Pancreas (tissue), 10 donors: ENCODE results near the gene PTGES2. TPM values are rescaled to one million over a fixed set of nuclear protein-coding genes. Genes with fewer than 3 reads are reported as not detected.
A peak's percentile ranks its signal among the peaks of the same experiment; 100 is the strongest.

Experiments
- ATAC-seq, 4 donors: fragments of 200-7000 bp; cut with Tn5 transposase; one replicate each; pipeline versions ENCODE4 v1.8.0 to v1.9.1; 2020; ENCODE audit warnings: mild to moderate bottlenecking in 4 of 4, moderate library complexity in 4 of 4
- DNase-seq, 6 donors: peaks; one replicate each; pipeline ENCODE4 v3.0.0-alpha.2; 2020
- FAIRE-seq: peaks from 2 replicates; lab custom pipeline; 2012; peaks lifted over from hg19 to GRCh38; lab: Jason Lieb, UNC
- H3K27ac ChIP-seq, 4 donors: fragments of 200-600 bp; sonication (generic); 1 replicate in 3 of 4; 2 replicates in 1 of 4; pipeline versions ENCODE4 v1.5.0 to v1.8.0; 2020
- H3K27me3 ChIP-seq, 4 donors: fragments of 200-600 bp; one replicate each; pipeline ENCODE4 v1.8.0; 2021
- H3K36me3 ChIP-seq, 3 donors: fragments of 200-600 bp; sonication (generic) in 1 of 3; one replicate each; pipeline versions ENCODE4 v1.5.0 to v1.8.0; 2020 to 2021
- H3K4me1 ChIP-seq, 3 donors: fragments of 200-600 bp; one replicate each; pipeline ENCODE4 v1.8.0; 2021
- H3K4me3 ChIP-seq, 4 donors: fragments of 200-600 bp; sonication (generic) in 2 of 4; one replicate each; pipeline versions ENCODE4 v1.5.0 to v1.8.0; 2020 to 2021
- H3K9me3 ChIP-seq, 4 donors: fragments of 200-600 bp; one replicate each; pipeline ENCODE4 v1.8.0; 2021
- WGBS, 2 donors: extraction: QIAGEN DNeasy Blood & Tissue Kit; methylation state at CpG; one replicate each; pipeline ENCODE4 v1.1.7; 2013; 5-methylcytosine and 5-hydroxymethylcytosine counted together
- intact Hi-C, 3 donors: fragments of 100-400 bp; cut with DNase I; formaldehyde crosslinking; loops; one replicate each; pipeline versions ENCODE4 v1.11.1 to v1.14.2; 2022
- polyA plus RNA-seq, 2 donors: library from polyadenylated mRNA; stranded (reverse); fragments of 200-250 nt; gene quantifications; one replicate each; pipeline ENCODE4 v1.2.3, GENCODE V29; 2013
- total RNA-seq, 6 donors: library from RNA; stranded (reverse); fragmentation: NEBNext Ultra II Directional in 4 of 6; extraction: Animal tissue kit (Norgen Biotek cat#: 25700) in 4 of 6; gene quantifications; one replicate each; pipeline versions ENCODE4 v1.2.1 to v1.2.4, GENCODE V29; 2021 to 2023
- TF ChIP-seq, protein P1 (sequence below), 4 donors: fragments of 200-600 bp; sonication (generic) in 3 of 4; IDR thresholded peaks; one replicate each; pipeline versions ENCODE4 v1.5.0 to v1.8.0; 2021; ENCODE audit warnings: antibody characterized with exemption in 4 of 4
- donor health status: healthy with polysubstance abuse.
- donor health status: DM: no; HTN: no; CAD: no; lungs with moderate emphysema.
- donor health status: DM: no; HTN: no; CAD: no.
- donor health status: control.
- donor health status: control.
- donor health status: Bipolar disorder and iron deficiency.
- donor health status: DM: yes; HTN: yes; CAD: no.
- donor health status: DM: no; HTN: no; CAD: no.
- donor health status: DM: no; HTN: no; CAD: no.
- donor health status: DM: yes; HTN: yes; CAD: no.

Gene PTGES2
- total and polyA plus RNA-seq, 8 donors: 25.4 to 78.5 (median 38.4) TPM

DNA sequence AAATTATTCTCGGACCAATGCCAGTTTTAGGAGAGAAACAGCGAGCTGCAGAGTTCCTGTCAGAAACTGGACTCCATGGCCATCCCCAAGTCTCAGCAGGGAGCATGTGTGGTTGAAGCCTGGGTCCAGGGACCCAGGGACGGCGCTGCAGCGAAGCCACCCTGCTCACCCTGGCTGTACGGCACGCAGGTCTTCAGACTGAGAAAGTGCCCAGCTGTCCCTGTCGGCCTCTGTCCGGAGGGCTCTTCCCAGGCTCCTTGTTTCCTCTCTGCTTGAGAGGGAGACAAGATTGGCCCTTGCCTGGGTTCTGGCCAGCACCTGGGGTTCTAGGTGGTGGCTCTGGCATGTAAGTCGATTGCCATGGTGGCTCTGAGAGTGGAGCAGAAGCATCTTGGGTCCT, 26.9 kb downstream of the PTGES2 start:
- Histone ChIP-seq H3K36me3 (peaks cover 0 to 25% (median 7%) of the 10 kb centered on the region in 3 donors), H3K9me3 (no peaks in the 10 kb centered on the region), H3K4me1 (peaks cover 39 to 60% (median 58%) of the 10 kb centered on the region in 3 donors), H3K27ac (peak overlapping the region; percentile 89 to 94 (median 93)), H3K27me3 (no peaks in the 10 kb centered on the region), H3K4me3 (peak overlapping the region in 3 of 4 donors; percentile 11 to 58 (median 50))
- intact Hi-C loops: no loop called here
- no peak for FAIRE-seq
- ATAC-seq: no peak
- TF ChIP-seq, protein P1, sequence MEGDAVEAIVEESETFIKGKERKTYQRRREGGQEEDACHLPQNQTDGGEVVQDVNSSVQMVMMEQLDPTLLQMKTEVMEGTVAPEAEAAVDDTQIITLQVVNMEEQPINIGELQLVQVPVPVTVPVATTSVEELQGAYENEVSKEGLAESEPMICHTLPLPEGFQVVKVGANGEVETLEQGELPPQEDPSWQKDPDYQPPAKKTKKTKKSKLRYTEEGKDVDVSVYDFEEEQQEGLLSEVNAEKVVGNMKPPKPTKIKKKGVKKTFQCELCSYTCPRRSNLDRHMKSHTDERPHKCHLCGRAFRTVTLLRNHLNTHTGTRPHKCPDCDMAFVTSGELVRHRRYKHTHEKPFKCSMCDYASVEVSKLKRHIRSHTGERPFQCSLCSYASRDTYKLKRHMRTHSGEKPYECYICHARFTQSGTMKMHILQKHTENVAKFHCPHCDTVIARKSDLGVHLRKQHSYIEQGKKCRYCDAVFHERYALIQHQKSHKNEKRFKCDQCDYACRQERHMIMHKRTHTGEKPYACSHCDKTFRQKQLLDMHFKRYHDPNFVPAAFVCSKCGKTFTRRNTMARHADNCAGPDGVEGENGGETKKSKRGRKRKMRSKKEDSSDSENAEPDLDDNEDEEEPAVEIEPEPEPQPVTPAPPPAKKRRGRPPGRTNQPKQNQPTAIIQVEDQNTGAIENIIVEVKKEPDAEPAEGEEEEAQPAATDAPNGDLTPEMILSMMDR (IDR thresholded peaks at IDR 0.05): no peak
- DNase-seq: no peak
- WGBS, 2 donors: 37 to 42% methylated on average over 10 of the region's 10 CpGs

DNA sequence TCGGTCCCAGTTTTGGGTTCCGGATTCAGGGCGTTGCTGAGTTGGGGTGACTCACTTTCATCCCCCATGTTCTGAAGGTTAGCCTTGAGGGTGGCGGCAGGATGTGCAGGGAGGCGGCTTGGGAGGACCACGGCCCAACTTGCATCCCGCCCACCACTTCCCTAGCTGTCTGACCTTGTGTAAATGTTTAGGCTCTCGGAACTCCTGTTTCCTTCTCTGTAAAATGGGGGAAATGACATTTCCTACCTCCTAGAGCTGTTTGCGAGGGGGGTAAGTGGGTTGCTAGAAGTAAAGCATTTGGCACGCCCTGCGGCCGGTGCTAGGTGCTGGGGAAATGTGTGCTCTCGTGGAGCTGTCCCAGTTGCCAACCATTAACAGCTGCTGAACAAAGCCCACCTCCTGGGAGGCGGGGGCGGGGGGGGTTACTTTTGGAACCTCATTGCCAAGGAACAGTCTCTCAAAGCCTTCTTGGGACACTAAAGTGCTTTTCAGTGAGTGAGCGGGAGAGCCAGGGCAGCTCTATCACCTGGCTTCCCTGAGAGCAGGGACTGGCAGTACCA, 27.5 kb downstream of the PTGES2 start:
- 32 to 38% methylated on average over 16 of the region's 16 CpGs for WGBS, 2 donors
- ATAC-seq (no peak), DNase-seq (peak in 1 of 6 donors; percentile 60), FAIRE-seq (no peak)
- TF ChIP-seq, protein P1 (IDR thresholded peaks at IDR 0.05): no peak
- no peaks in the 10 kb centered on the region for H3K27me3 ChIP-seq
- H3K36me3 ChIP-seq: peaks cover 0 to 20% (median 5%) of the 10 kb centered on the region in 3 donors
- H3K9me3 ChIP-seq: no peaks in the 10 kb centered on the region
- peak overlapping the region in 3 of 4 donors; percentile 11 to 58 (median 50) for H3K4me3 ChIP-seq
- H3K4me1 ChIP-seq: peaks cover 39 to 63% (median 61%) of the 10 kb centered on the region in 3 donors
- peak overlapping the region; percentile 89 to 94 (median 93) for H3K27ac ChIP-seq
- intact Hi-C loops: no loop called here

DNA sequence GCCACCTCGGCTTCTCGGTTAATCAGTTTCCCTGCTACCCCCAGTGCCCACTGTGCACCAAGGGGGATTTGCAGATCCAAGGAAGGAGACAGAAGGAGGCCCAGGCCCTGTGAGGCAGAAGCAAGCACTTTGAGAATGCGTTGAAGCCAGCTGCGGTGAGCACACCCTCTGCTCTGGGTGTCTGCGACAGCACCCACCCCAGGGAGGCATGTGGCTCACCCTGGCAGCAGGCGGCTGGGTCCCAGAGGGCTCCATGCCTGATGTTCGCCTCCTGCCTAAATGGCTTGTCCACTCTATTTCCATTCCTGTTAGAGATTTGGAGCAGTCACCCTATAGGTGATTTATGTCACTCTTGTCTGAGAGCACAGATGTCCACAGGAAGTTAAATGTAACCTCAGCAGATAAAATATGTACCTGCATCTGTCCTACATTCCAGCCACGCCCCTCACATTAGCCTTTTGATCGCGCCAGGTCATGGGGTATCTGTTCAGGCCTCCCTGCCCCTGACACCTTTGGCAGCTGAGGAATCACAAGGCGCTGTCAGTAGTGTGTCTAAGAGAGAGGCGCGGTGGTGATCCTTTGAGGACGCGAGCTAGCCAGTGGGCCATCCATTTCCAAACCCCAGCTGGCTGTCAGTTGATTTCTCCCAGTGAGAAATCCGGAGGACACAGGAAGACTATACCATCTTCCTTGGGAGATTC, 28.1 kb downstream of the PTGES2 start:
- WGBS, 2 donors: 15 to 17% methylated on average over 16 of the region's 16 CpGs
- Histone ChIP-seq H3K4me1 (peaks cover 39 to 64% (median 63%) of the 10 kb centered on the region in 3 donors), H3K4me3 (peak overlapping the region; percentile 8 to 58 (median 30)), H3K36me3 (peaks cover 0 to 20% (median 5%) of the 10 kb centered on the region in 3 donors), H3K9me3 (no peaks in the 10 kb centered on the region), H3K27ac (peak overlapping the region; percentile 89 to 94 (median 93)), H3K27me3 (no peaks in the 10 kb centered on the region)
- TF ChIP-seq, protein P1 (IDR thresholded peaks at IDR 0.05): no peak
- peak in 2 of 4 donors; percentile 3 to 5 for ATAC-seq
- DNase-seq: peak in 1 of 6 donors; percentile 58
- no peak for FAIRE-seq
- intact Hi-C loops: no loop called here

DNA sequence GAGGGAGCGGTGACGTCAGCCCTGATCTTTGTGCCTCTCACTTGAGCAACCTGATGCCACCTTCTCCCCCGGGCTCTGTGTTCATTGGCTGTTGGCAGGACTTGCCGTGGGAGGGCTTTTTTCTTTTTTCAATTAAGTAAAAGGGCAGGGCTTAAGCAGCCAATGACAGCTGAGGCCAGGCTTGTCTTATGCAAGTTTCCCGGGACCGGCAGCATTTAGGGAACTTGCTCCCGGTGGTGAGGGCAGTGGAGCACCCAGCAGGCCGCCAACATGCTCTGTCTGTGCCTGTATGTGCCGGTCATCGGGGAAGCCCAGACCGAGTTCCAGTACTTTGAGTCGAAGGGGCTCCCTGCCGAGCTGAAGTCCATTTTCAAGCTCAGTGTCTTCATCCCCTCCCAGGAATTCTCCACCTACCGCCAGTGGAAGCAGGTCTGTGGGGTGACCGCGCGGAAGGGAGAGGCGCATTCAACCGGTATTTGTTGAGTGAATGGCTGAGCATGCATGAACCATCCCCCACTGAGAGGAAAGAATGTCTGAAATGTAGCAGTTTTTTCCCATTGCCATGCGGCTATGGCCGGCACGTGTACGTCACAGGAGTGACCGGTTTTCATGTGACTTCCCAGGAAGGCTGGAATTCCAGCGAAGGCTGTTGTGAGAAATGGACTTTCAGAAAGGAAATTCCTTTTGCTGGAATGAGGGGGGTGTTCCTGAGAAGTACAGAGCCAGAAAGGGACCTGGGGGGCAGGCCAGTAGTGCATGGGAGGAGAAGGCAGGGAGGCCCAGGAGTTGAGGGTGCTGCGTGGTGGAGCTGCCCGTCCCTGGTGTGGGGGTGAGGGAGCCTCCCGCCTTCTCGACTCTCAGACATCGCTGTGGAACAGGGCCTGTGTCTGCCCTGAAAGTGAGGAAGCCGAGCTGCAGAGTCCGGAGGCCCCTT, 29.0 kb downstream of the PTGES2 start:
- Histone ChIP-seq H3K4me1 (peaks cover 36 to 61% (median 56%) of the 10 kb centered on the region in 3 donors), H3K36me3 (peaks cover 0 to 20% (median 5%) of the 10 kb centered on the region in 3 donors), H3K4me3 (peak overlapping the region; percentile 11 to 58 (median 36)), H3K27ac (peak overlapping the region; percentile 89 to 94 (median 93)), H3K9me3 (no peaks in the 10 kb centered on the region), H3K27me3 (no peaks in the 10 kb centered on the region)
- ATAC-seq: peak; percentile 64 to 81 (median 78)
- no peak for FAIRE-seq
- TF ChIP-seq, protein P1 (IDR thresholded peaks at IDR 0.05): no peak
- peak; percentile 91 to 98 (median 97) for DNase-seq
- intact Hi-C loops: no loop called here
- 2 to 5% methylated on average over 32 of the region's 32 CpGs for WGBS, 2 donors
